ENCODE data around the gene MECP2.

- TF ChIP-seq, protein P1, sequence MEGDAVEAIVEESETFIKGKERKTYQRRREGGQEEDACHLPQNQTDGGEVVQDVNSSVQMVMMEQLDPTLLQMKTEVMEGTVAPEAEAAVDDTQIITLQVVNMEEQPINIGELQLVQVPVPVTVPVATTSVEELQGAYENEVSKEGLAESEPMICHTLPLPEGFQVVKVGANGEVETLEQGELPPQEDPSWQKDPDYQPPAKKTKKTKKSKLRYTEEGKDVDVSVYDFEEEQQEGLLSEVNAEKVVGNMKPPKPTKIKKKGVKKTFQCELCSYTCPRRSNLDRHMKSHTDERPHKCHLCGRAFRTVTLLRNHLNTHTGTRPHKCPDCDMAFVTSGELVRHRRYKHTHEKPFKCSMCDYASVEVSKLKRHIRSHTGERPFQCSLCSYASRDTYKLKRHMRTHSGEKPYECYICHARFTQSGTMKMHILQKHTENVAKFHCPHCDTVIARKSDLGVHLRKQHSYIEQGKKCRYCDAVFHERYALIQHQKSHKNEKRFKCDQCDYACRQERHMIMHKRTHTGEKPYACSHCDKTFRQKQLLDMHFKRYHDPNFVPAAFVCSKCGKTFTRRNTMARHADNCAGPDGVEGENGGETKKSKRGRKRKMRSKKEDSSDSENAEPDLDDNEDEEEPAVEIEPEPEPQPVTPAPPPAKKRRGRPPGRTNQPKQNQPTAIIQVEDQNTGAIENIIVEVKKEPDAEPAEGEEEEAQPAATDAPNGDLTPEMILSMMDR (IDR thresholded peaks at IDR 0.05): no peak
- TF ChIP-seq EZH2 (IDR thresholded peaks at IDR 0.05): no peak
Observed at GRCh38 chrX:154043003-154043763, 54.3 kb downstream of the MECP2 start.

Measured in neural progenitor cell (in vitro differentiated cells).